Measurements from ENCODE around the gene SHB.
A peak's percentile ranks its signal among the peaks of the same experiment; 100 is the strongest.

SHB gene

DNA sequence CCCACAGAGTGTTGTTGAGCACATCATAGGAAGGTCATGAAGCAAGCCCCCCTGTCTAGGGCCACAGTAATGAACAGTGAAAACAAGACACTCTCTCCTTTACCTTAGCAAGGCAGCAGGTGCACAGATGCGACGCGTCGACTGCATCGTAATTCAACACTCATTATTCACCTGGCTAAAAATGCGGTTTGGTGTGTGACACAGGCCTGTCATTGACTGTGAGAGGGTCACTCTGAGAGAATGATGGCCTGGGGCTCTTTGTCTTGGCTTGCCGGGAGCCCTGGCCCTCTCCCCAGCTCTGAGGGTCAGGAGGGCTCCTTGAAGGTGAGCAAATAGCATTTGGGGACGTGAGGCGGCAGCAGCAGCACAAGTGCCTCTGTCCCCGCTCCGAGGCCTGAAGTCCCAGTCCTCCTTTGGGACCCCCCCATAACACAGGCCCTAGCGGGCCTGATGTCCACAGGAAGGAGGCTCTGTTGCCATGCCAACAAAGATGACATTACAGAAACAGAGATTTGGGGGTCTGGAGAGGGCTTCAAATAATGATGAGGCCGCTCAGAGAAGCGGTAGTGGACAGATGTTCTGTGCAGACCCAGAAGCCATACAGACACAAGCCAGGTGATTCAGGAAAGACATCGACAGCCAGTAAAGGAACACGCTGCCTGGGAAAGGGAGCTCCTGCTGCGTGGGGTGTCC is 46.7 kb downstream of the SHB start:
- DNase-seq: no peak

DNA sequence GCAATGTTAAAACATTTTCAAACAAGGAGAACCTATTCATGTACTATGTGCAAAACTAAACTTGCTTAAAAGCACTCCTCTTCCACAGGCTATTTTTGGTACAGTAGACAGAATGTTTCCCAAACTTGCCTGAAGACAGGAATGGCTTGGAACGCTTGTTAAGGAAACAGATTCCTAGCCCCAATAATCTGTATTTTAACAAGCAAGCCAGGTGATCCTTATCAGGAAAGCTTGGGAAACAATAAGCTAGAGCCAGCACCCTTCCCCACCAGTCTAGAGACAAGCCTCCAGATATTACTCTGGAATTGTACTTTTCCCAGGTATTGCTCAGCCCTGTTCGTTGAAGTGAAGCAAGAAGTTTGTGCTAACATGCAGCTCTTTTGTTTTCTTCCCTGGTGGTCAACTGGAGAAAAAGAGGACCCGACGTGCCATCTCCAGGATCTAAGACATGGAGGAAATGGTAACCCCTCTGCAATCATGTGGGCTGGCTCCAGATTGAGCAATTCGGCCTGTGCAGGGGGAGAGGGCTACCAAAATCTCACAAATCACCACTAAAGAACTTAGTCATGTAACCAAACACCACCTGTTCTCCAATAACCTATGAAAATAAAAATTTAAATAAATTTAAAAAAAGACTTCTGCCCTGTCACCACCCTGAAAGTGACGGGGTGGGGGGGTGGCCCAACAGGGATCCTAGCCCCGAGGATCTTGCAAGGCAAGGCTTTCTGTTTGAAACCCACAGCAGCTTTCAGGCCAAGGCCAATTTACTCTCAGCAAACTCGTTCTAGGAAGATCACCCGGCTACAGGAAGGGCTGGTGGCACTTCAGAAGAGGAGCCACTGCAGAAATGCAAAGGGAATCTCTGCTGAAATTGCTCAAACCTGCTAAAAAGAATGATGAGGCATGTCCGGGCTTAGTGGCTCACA is 48.6 kb downstream of the SHB start:
- DNase-seq: peak; percentile 12 to 21

DNA sequence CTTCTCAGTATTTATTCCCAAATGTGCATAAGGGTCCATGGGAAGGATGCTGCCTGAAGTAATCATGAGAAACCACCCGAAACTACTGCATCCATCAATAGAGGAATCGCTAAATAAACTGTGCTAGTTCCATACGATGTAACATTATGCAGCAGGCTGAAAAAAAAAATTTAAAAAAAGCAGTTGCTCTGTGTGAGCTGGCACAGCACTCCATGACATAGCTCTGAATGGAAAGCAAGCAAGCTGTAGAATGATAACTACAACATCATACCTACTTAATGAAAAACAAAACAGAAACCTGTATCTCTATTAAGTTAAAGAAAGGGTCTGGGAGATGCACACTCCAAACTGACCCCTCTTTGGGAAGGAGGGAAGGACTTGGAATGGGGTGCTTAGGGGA is 49.3 kb downstream of the SHB start:
- DNase-seq: no peak

DNA sequence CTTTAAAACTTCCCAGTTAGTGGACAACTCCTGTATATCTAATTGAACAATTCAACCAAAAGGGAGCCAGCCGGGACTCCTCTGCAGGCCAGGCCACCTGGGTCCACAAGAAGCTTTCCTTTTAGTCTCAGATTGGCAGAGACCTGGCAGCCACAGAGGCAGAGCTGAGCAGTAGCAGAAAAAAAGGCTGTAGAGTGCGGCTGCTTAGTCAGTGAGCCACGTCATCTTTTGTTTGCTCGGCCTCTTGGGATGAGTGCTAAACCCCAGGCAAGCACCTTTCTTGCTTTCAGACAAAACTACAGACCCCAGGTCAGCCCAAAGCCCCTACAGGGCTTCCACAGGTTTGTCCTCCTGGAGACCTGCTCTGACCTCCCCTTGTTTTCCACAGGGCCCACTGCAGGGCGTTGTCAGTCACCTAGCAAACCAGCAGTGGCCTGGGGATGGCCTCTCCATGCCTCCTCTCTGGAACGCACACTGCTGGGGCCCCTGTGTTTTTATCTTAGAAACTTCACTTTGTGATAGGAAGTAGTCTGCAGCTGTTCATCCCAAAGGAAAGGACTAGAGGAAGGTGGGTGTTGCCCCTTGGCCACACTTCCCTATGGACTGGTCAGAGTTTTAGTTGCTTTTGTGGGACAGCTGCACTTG is 49.9 kb downstream of the SHB start:
- no peak for DNase-seq

DNA sequence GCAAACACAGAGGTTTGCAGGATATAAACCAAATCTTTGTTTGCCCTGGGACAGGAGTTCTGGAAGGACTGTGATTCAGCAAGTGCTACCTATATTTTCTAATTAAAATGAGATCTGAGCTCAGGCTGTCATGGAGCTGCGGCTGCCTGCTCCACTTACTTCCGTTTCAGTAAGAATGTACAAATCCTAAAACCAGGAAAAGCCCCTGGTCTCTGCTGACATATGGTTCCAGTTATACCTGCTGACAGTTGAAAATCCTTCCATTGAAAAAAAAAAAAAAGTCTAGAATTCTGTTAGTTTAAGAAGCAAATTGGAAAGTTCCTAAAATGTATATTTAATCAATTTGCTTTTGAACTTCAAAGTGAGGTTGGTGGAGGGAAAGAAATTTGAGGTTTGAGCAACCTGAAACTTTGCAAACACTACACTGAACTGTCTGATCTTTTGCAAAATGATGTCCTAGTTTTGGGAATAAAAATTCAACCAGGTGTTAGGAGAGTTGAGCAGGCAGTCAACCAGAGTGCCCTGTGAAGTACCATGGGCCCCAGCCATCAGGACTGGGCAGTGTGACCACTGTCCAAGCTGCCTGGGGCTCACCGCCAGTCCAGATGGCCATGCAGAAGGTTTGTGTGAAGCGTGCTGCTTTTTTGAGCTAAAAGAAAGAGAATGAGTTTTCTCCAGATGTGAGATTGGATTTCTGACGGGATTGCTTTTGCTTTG is 50.6 kb downstream of the SHB start:
- DNase-seq: no peak

DNA sequence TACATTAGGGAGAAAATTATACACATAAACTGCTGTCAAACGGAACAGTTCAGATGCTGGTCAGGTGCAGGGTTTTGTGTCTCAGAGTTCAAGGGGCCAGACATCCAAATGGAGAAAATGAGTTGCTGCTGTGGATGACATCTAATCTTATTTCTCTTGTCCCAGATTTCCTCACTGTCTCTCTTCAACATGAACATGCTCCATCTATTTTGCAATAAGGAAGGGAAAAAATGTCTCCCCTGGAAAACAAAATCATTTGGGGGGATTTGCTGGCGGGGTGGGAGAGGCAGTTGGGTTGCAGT is 51.2 kb downstream of the SHB start:
- DNase-seq: no peak

DNA sequence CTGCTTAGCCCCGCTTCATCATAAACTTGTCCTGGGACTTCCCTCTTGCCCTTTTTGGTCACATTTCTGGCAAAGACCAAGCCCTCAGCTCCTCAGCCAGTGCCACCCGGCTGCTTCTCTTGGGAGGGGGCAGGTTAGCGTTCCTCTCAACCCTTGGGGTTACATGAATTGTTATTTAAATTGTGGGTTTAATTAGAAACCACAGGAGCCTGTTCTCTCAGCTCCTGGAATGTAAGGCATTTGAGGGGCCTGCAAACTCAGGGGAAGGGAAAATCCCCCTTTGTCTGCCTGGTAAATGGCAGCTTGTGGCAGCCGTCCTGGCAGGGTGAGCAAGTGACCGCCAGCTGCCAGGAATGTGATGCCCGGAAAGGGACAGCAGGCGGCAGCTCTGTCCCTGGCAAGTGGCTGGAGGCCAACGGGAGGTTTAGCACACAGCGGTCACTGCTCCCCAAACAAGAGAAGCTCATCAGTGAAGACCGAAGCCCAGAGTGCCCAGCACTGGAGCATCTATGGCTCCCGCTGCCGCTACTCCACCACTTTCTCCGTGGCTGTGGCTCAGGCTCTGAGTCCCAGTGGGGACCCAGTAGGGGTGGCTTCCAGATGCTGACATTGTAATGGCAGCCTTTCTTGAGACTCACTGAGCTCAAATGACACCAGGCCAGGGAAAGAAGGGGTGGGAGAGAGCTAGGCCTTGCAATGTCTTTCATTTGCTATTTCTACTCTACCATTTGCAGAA is 51.7 kb downstream of the SHB start:
- no peak for DNase-seq

DNA sequence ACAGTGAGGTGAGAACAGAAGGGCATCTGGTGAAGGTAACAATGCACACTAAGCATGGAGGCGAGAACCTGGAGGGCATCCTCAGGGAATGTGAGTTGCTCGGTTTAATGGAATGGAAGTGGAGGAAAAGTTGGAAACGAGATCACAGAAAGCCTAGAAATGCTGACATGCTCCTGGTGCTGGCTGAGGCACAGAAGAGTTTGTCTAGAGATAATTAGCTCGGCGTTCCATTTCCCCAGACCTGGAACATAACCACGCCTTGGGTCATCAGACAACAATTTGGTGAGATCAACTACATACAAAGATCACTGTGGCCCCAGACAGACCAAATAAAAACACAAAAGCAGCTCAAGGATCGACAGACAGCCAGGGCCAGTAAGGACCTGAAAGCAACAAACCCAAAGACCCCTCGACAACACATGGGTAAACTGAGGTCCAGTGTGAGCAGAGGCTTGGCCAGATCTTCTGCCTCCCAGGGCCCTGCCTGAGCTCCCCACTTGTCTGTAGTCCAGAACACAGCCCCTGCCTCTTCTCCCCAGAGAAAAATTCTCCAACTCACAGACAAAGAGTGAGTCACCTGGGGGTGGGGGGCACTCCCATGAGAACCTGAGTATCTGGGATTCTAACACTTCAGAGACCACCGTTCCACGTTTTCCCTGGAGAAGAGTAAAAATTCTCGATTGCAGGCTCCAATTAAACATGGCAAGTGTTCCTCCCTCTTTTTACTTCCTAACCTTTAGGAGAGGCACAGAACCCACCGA is 52.5 kb downstream of the SHB start:
- DNase-seq: no peak

DNA sequence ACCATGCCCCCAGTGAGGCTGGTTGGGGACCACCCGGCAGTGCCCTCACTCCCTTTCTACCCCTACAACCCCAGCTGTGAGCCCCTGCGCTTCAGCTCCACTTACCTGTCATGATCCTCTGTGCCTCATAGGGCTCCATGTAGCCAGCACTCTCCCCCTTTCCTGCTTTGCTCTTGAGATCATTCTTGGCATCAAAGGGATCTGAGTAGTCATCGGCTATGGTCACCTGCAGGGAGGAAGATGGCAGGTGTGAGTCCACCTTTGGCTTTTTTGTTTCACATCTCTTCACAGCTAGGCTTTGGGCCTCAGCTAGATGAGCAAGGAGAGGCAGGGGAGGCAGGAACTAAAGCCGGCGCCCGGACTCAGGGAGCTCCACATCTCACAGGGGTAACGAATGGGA is 53.1 kb downstream of the SHB start:
- no peak for DNase-seq

DNA sequence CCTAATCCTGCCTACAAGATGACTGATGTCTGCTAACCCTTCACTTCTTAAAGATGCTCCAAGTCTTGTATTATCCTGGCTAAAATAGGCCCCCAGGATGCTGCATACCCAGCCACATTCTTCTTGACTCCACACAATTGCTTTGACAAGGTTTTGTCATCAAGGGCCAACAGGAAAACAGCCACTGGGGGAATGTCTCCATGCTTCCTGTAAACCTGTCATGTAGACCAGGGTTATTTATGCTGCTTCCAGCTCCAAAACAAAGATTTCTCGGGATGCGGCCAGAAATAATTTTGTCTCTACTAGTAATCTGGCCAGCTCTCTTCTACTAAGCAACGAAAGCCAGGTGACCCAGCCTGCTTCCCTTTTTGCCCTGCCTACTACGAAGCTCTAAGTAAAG is 53.8 kb downstream of the SHB start:
- DNase-seq: no peak

DNA sequence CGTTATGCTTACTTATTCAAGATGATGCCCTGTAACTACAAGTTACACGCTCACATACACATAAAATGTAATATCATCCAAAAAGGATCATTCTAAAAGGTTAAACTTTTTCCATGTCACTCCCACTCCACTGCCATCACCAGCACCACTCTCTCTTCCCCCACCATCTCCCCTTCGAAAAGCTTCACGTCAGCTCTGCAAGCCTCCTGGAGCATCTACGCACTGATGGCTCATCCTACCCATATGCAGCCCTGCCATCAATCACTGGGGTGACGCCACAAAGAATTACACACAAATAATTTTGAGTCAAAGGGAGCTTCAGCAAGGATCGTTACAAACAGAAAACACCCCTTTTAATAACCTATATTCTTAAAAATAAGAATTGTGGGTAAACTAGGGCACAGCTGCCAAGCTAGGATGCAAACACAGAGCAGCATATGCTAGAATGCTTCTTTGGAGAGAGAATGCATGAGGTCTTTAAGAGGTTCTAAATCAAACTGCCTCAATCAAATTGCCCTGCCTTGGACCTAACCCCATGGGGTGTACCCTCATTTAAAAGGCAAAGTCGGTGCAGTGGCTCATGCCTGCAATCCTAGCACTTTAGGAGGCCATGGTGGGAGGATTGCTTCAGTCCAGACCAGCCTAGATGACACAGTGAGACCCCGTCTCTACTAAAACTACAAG is 56.1 kb downstream of the SHB start:
- DNase-seq: no peak

DNA sequence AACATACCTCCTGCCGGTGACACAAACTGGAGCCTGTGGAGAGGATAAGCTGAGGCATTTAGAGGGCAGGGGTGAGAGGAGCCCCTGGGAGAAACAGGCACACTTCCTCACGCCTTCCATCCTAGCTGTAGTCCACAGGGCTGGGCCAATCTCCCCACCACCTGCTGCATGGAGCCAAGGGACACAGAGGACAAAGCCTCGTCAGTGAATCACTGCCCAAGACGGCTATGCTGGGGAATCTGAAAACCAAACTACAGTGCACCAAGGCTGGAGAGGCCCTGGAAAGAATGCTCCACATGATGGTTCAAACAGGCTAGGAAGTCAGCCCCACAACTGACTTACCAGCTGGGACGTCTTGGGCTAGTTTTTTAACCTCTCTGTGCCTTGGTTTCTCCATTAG is 57.0 kb downstream of the SHB start:
- DNase-seq: no peak

DNA sequence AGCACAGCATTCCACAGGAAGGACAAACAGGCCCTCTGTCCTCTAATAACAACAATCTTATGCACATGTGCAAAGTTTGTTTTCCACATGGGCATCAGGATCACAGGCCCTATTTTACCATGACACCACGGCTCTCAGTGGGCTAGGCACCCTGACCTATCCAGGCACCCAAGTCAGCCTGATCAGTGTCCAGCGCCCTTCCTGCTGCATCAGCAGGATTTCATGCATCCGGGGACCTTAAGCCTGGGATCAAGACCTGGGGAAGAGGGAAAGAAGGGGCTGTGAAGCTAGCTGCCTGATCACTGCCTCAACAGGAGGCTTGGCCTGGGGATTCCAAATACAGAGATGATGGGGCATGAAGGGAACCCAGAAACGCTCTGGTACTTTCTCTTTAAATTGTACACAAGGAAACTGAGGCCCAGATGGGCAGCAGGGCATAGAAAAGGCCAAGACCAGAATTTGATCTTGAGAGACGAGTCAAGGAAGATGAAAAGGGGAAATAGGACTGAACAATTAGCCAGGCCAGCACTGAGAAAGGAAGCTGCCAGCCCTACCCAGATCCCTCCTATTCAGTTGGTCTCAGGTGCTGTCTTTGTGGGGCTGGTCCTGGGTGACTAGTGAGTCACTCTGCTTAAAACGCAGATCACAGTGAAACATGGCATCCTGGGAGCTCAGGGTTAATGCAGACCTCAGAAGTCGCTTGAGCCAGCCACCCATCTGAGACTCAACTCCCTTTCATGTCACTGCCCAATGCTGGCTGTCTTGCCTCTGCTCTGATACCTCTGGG is 57.9 kb downstream of the SHB start:
- no peak for DNase-seq

DNA sequence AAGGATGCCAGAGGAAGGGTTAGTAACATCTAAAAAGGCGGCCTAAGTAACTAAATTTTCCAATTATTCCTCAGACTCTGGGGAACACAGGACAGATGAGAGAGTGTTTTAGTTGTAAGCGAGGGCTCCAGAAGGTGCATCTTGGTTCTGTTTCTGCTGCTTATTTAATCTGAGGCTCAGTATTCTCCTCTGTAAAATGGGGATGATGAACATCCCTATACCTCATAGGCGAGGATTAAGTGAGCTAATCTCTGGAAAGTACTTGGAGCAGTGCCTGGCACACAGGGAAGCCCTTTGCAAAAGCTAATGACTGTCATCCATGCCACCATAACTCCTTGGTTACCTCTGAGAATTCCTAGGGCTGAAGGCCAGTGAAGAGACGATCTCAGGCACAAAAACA is 59.0 kb downstream of the SHB start:
- DNase-seq: no peak

DNA sequence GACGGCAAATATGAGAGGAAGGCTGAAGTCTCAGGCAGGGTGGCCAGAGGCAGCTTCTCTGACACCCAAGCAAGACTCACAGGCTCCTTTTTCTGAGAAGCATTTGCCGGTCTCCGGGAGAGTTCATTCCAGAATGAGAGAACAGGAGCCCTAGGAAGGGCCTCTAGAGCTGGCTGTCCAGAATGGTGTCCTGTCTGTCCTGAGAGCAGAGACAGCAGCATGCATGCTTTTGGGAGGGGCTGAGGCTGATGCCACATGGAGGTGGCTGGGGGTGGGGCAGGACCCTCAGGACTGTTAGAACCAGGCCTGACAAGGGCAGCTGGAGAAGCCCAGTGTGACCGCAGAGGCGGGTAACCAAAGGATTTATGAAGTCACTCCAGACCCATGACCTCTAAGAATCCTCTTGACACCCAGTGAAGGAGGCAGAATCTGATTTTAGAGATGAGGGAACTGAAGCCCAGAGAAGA is 60.0 kb downstream of the SHB start:
- no peak for DNase-seq

DNA sequence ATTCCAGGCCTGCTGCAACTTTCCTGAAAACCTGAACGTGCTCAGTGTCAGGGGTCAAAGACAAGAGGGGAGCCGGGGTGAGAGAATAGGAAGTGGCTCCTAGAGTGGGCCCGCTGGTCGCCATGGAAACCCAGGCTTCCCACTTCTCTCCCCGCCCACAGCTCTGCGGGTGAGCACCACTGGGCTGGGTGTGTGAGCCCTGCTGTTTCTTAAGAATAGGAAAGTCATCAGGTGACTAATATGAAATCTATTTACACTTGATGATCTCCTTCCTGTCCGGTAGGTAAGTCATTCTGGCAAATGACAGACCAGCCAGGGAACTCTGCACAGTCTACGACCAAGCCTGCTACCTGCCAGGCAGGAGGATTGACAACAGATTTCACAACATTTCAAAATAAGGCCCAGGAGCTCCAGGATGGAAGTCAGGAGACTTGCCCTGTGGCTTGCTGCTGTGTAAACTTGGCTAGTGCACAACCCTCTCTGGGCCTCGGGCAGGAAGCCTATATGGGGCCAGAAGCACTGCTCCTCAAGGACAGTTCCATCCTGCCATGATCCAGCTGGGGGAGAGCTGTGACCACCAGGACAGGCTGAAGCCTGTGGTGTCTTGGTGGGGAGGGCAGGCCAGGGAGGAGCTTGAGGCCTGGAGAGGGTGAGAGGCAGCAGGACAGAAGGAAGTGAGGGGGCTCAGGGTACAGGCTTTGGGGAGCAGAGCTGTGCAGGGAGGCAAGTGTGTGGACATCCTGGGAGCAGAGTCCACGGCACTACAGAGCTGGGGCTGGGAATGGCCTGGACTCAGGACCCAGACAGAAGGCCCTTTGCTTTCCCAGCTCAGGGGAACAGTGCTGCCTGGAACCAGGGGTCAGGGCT is 60.6 kb downstream of the SHB start:
- DNase-seq: no peak

DNA sequence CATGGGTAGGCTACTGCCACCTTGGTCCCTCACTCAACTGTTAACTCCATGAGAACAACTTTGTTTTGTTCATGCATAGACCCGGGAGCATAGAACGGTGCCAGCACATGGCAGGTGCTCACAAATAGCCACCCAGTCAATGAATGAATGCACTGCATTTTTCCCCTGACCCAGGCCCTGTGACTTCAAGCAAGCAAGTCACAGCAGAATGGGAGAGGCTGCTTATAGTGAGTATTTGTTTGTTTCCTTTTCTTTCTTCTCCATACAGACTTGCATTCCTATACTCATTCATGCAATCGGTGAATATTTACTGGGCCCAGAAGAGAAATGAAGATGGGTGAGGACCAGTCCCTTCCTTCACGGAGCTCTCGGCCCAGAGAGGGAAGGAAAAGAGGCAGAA is 62.0 kb downstream of the SHB start:
- DNase-seq: no peak

DNA sequence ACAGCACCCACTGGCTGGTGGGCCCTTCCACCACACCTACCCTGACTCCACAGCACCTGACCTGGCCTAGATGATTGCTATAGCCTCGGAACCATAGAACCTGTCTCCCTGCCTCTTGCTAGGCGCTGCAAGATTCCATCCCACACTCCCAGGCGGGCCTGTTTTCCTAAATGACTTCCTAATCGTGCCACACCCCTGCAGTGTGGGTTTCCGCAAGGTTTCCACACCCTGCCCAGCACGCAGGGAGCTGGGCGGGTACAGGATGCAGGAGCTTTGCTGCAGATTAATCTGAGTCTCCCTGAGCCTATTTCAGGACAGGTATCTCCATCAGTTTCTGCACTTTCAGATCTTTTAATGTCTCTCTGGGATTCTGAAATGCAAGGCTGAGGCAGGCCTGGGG is 62.9 kb downstream of the SHB start:
- no peak for DNase-seq

DNA sequence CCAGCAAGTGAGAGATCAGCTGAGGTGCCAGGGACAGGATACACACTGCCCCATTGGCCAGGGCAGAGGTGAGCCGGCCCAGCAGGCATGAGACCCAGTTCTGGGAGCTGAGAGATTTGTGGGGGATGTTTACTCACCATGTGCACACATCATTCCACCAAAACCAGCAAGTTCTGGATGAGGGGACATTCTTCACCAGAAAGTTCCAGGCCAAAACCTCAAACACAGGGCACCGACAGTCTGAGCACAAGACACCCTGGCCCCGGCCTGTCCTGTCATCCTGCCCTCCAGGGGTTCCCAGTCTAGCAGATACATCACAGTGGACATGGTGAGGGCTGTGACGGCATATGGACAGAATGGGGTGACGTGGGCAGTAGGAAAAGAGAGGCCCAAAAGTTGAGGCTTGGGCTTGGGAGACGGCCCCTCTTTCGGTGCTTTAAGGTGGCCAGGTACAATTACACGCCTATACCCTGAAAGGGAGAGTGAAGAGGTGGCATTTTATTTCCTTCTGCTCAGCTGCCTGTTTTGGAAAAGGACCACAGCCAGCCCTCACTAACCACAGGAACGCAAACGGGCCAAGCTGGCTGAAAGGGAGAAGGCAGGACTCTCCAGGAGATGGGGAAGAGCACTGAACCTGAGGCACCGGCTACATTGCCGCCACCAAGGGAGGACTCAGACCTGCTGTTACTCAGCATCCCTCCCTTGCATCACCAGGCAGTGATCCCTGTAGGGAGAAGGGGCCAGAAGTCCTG is 64.0 kb downstream of the SHB start:
- DNase-seq: no peak
